CD4-positive, alpha-beta T cell (primary cell): ENCODE results near the gene AGAP1. TPM values are rescaled to one million over a fixed set of nuclear protein-coding genes. Genes with fewer than 3 reads are reported as not detected.

Experiments
- ATAC-seq: fragments of 200-7000 bp; cut with Tn5 transposase; one replicate; pipeline ENCODE4 v1.10.0; 2022; ENCODE audit warnings: mild to moderate bottlenecking; ENCODE audit not compliant: poor library complexity
- CTCF ChIA-PET: fragments of 350-600 bp; sonication (Branson Sonifier 250); formaldehyde crosslinking; loops from one replicate; lab custom pipeline; 2021; ENCODE audit warnings: antibody characterized with exemption, inconsistent platforms; lab: Charles Lee
- POLR2A ChIA-PET: fragments of 350-600 bp; sonication (Branson Sonifier 250); formaldehyde crosslinking; loops from one replicate; lab custom pipeline; 2021; ENCODE audit warnings: antibody characterized with exemption, inconsistent platforms; lab: Charles Lee
- DNase-seq, 14 experiments: peaks; one replicate each; pipeline ENCODE4 v3.0.0-alpha.2; 2013 to 2020; ENCODE audit warnings: mixed read lengths in 2 of 14
- H3K27ac ChIP-seq, 2 donors: one replicate each; pipeline versions ENCODE4 v1.5.1 to v1.7.0; 2013; ENCODE audit warnings: low read length in 2 of 2, low read depth in 1 of 2, mild to moderate bottlenecking in 1 of 2
- H3K27me3 ChIP-seq, 2 experiments: 1 replicate in 1 of 2; 2 replicates in 1 of 2; pipeline versions ENCODE4 v1.6.1 to v1.7.0; 2013; ENCODE audit warnings: low read length in 2 of 2, control low read depth in 1 of 2, mild to moderate bottlenecking in 1 of 2, moderate library complexity in 1 of 2; ENCODE audit not compliant: insufficient read depth in 2 of 2, control insufficient read depth in 1 of 2
- H3K36me3 ChIP-seq: one replicate; pipeline ENCODE4 v1.6.1; 2013; ENCODE audit warnings: low read length, control low read depth; ENCODE audit not compliant: insufficient read depth
- H3K4me1 ChIP-seq: one replicate; pipeline ENCODE4 v1.6.1; 2013; ENCODE audit warnings: low read length, control low read depth; ENCODE audit not compliant: insufficient read depth
- H3K4me3 ChIP-seq: one replicate; pipeline ENCODE4 v1.5.1; 2013; ENCODE audit warnings: mild to moderate bottlenecking, low read length, moderate library complexity
- H3K9me3 ChIP-seq, 2 experiments: 1 replicate in 1 of 2; 2 replicates in 1 of 2; pipeline versions ENCODE4 v1.6.1 to v1.7.0; 2013; ENCODE audit warnings: low read length in 2 of 2, mild to moderate bottlenecking in 2 of 2, control low read depth in 1 of 2, moderate library complexity in 1 of 2; ENCODE audit not compliant: control insufficient read depth in 1 of 2, insufficient read depth in 1 of 2
- H3K27ac Mint-ChIP-seq: one replicate; pipeline ENCODE4 v1.8.0; 2020; ENCODE audit warnings: mixed read lengths
- H3K27me3 Mint-ChIP-seq: one replicate; pipeline ENCODE4 v1.8.0; 2021; ENCODE audit warnings: mixed read lengths
- H3K36me3 Mint-ChIP-seq: one replicate; pipeline ENCODE4 v1.8.0; 2021; ENCODE audit warnings: low read depth, mixed read lengths
- H3K4me1 Mint-ChIP-seq: one replicate; pipeline ENCODE4 v1.8.0; 2021; ENCODE audit warnings: low read depth, mixed read lengths
- H3K4me3 Mint-ChIP-seq: one replicate; pipeline ENCODE4 v1.8.0; 2020; ENCODE audit warnings: mild to moderate bottlenecking, mixed read lengths
- H3K9me3 Mint-ChIP-seq: one replicate; pipeline ENCODE4 v1.8.0; 2020; ENCODE audit warnings: mixed read lengths
- intact Hi-C, 2 experiments: fragments of 100-400 bp; cut with DNase I in 1 of 2; cut with micrococcal nuclease in 1 of 2; formaldehyde crosslinking; loops; one replicate each; pipeline versions ENCODE4 v1.15.1 to v1.9.0; 2023 to 2025; cut with DNase I, micrococcal nuclease
- total RNA-seq, 174 experiments: library from RNA in 2 of 174; stranded (reverse) in 2 of 174; gene quantifications; one replicate each; pipeline ENCODE4 v1.2.3 and lab custom pipeline; 2021 to 2026
- TF ChIP-seq, protein P1 (sequence below): fragments of 200-600 bp; IDR thresholded peaks from one replicate; pipeline ENCODE4 v1.8.0; 2022; ENCODE audit warnings: antibody characterized with exemption, mild to moderate bottlenecking

AGAP1 gene
- total RNA-seq, 2 experiments from 2014 or later: 2.6 to 3.1 TPM

DNA sequence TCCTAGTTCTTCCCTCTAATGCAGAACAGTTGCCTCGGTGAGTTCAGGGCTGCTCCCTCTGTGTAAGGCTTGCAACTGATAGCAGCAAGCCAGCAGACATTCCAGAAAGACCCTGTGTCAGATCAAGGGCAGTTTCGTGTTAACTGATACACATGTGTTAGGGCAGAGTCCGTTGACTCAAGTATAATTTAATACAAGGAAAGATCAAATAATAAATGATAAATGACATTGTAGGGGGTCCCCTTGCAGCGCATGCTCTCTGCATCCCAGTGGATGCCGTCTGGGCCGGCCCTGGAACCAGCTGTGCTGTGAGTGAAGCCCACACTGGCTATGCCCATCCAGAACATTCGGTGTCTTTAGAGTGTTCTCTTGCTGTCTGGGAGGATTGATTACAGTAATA lies 180.3 kb downstream of the AGAP1 start:
- Histone ChIP-seq H3K27me3 (peaks cover 13 to 22% of the 10 kb centered on the region in 2 experiments), H3K4me1 (peaks cover 1% of the 10 kb centered on the region), H3K9me3 (no peaks in the 10 kb centered on the region), H3K36me3 (no peaks in the 10 kb centered on the region), H3K4me3 (no peak overlapping the region), H3K27ac (no peak overlapping the region)
- no peak for ATAC-seq
- Mint-ChIP-seq H3K27ac (no peak overlapping the region), H3K36me3 (no peaks in the 10 kb centered on the region), H3K4me3 (no peak overlapping the region), H3K27me3 (peaks cover 48% of the 10 kb centered on the region), H3K9me3 (no peaks in the 10 kb centered on the region), H3K4me1 (peaks cover 4% of the 10 kb centered on the region)
- intact Hi-C loops: no loop called here
- CTCF ChIA-PET: no interaction called here
- TF ChIP-seq, protein P1, sequence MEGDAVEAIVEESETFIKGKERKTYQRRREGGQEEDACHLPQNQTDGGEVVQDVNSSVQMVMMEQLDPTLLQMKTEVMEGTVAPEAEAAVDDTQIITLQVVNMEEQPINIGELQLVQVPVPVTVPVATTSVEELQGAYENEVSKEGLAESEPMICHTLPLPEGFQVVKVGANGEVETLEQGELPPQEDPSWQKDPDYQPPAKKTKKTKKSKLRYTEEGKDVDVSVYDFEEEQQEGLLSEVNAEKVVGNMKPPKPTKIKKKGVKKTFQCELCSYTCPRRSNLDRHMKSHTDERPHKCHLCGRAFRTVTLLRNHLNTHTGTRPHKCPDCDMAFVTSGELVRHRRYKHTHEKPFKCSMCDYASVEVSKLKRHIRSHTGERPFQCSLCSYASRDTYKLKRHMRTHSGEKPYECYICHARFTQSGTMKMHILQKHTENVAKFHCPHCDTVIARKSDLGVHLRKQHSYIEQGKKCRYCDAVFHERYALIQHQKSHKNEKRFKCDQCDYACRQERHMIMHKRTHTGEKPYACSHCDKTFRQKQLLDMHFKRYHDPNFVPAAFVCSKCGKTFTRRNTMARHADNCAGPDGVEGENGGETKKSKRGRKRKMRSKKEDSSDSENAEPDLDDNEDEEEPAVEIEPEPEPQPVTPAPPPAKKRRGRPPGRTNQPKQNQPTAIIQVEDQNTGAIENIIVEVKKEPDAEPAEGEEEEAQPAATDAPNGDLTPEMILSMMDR: no peak
- POLR2A ChIA-PET: no interaction called here
- DNase-seq: no peak

DNA sequence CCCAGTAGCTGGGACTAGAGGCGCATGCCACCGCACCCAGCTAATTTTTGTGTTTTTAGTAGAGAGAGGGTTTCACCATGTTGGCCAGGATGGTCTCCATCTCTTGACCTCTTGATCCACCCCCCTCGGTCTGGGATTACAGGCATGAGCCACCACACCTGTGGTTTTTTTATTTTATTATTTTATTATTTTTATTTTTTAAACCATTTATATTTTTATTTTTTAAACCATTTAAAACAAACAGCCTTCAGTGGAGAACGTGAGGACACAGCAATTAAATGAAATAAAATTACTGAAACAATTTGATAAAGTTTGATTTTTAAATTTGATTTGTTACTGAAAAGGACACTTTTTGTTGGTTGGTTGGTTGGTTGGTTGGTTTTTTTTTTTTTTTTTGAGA lies 181.0 kb downstream of the AGAP1 start:
- DNase-seq (no peak), ATAC-seq (no peak)
- Mint-ChIP-seq H3K4me1 (peaks cover 3% of the 10 kb centered on the region), H3K27ac (no peak overlapping the region), H3K27me3 (peaks cover 47% of the 10 kb centered on the region), H3K36me3 (no peaks in the 10 kb centered on the region), H3K4me3 (no peak overlapping the region), H3K9me3 (no peaks in the 10 kb centered on the region)
- H3K4me1 ChIP-seq: no peaks in the 10 kb centered on the region
- no peaks in the 10 kb centered on the region for H3K9me3 ChIP-seq
- H3K27me3 ChIP-seq: peaks cover 13 to 22% of the 10 kb centered on the region in 2 experiments
- H3K4me3 ChIP-seq: no peak overlapping the region
- H3K36me3 ChIP-seq: no peaks in the 10 kb centered on the region
- CTCF ChIA-PET: no interaction called here
- TF ChIP-seq, protein P1: no peak
- POLR2A ChIA-PET: no interaction called here
- intact Hi-C loops: no loop called here
- H3K27ac ChIP-seq: no peak overlapping the region

DNA sequence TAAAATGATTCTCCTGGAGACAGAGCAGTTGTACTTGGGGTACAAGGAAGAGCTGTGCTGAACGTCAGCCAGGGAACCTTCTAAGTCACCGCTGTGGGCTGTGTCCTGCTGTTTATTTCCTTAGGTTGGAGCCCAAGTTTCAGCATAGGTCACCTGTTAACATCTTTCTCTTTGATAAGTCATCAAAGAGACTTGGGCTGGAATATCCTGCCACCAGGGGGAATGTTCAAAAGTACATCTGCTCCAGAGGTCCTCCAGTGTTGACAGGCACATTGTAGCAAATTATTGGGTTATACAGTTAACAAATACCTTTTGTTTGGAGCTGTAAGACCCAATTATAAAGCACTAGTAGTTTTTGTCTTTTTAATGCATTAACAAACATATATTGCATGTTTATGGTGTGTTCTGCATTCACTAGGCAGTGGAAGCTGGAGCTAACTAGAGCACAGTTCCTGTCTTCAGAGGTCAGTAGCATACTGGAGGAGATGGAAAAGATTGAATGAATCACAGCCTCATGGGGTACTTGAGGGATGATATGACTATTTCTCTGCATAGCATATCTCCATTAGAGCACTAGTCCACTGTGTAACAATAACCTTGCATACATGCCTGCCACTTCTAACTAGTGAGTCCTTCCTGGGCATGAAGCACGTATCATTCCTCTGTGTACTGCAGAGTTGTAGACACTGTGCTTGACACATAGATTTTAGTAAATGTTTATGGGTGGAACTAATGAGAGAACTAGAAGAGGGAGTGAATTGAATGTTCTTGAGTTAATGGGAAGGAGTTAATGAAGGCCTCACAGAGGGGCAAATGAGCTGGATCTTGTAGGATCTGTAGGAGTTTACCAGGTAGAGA lies 182.1 kb downstream of the AGAP1 start:
- Mint-ChIP-seq H3K27me3 (peaks cover 47% of the 10 kb centered on the region), H3K4me1 (peaks cover 3% of the 10 kb centered on the region)
- H3K27me3 ChIP-seq: peaks cover 12 to 22% of the 10 kb centered on the region in 2 experiments

More for the DNA sequence above, 182.1 kb downstream of the AGAP1 start:
- H3K9me3 ChIP-seq: no peaks in the 10 kb centered on the region
- H3K27ac Mint-ChIP-seq: no peak overlapping the region
- POLR2A ChIA-PET: no interaction called here
- no peaks in the 10 kb centered on the region for H3K4me1 ChIP-seq
- no peaks in the 10 kb centered on the region for H3K9me3 Mint-ChIP-seq
- intact Hi-C loops: no loop called here
- no peak for DNase-seq
- no peak overlapping the region for H3K4me3 Mint-ChIP-seq
- TF ChIP-seq, protein P1: no peak
- ATAC-seq: no peak
- no peaks in the 10 kb centered on the region for H3K36me3 Mint-ChIP-seq
- no peaks in the 10 kb centered on the region for H3K36me3 ChIP-seq
- H3K4me3 ChIP-seq: no peak overlapping the region
- H3K27ac ChIP-seq: no peak overlapping the region
- CTCF ChIA-PET: no interaction called here
